ENCODE data around the gene ADAMTS7.
"Not testable (repeated sequence)": the region's sequence is repeated elsewhere in the genome, so short reads cannot be mapped to it uniquely, and the experiment has no call there.

ADAMTS7 gene

GRCh38 chr15:78850941-78851755, 39.9 kb upstream of the ADAMTS7 start (continued):
- TF ChIP-seq CSRNP3 (CRISPR knock-in tag; IDR thresholded peaks at IDR 0.05) = no peak
- TF ChIP-seq ISL1 (CRISPR knock-in tag; IDR thresholded peaks at IDR 0.05) = no peak

GRCh38 chr15:78850352-78850751, 39.1 kb upstream of the ADAMTS7 start:
- no peak for TF ChIP-seq SNAI2 (CRISPR knock-in tag; IDR thresholded peaks at IDR 0.05)
- TF ChIP-seq TCF4 (CRISPR knock-in tag; IDR thresholded peaks at IDR 0.05; ENCODE audit: borderline replicate concordance) = no peak
- TF ChIP-seq TSHZ2 (CRISPR knock-in tag; IDR thresholded peaks at IDR 0.05) = no peak
- no peak for TF ChIP-seq ZNF8 (CRISPR knock-in tag; IDR thresholded peaks at IDR 0.05)
- TF ChIP-seq ESRRG (CRISPR knock-in tag; IDR thresholded peaks at IDR 0.05) = no peak
- TF ChIP-seq CREB5 (CRISPR knock-in tag; IDR thresholded peaks at IDR 0.05; ENCODE audit: low read depth) = no peak
- TF ChIP-seq CSRNP3 (CRISPR knock-in tag; IDR thresholded peaks at IDR 0.05) = no peak
- TF ChIP-seq POU6F1 (CRISPR knock-in tag; IDR thresholded peaks at IDR 0.05; ENCODE audit: borderline replicate concordance, low read depth) = no peak
- TF ChIP-seq TOX (CRISPR knock-in tag; IDR thresholded peaks at IDR 0.05; ENCODE audit: borderline replicate concordance) = no peak
- TF ChIP-seq ISL1 (CRISPR knock-in tag; IDR thresholded peaks at IDR 0.05) = no peak
- no peak for TF ChIP-seq ZC3H10 (CRISPR knock-in tag; IDR thresholded peaks at IDR 0.05)
- no peak for TF ChIP-seq ZNF565 (CRISPR knock-in tag; conservative IDR thresholded peaks at IDR 0.05; ENCODE audit: low read depth)
- no peak for TF ChIP-seq ZNF70 (CRISPR knock-in tag; IDR thresholded peaks at IDR 0.05)
- TF ChIP-seq OSR1 (CRISPR knock-in tag; IDR thresholded peaks at IDR 0.05) = no peak
- no peak for TF ChIP-seq CSDC2 (CRISPR knock-in tag; IDR thresholded peaks at IDR 0.05)
- TF ChIP-seq PPARA (CRISPR knock-in tag; IDR thresholded peaks at IDR 0.05; ENCODE audit: borderline replicate concordance) = no peak
- no peak for TF ChIP-seq RARB (CRISPR knock-in tag; IDR thresholded peaks at IDR 0.05)
- no peak for TF ChIP-seq ZFP3 (CRISPR knock-in tag; IDR thresholded peaks at IDR 0.05)
- no peak for ATAC-seq

GRCh38 chr15:78847387-78847906, 36.2 kb upstream of the ADAMTS7 start:
- ATAC-seq = not testable (repeated sequence)

GRCh38 chr15:78846906-78847305, 35.6 kb upstream of the ADAMTS7 start:
- ATAC-seq = not testable (repeated sequence)

Measured in SK-N-SH treated with all-trans-retinoic acid at 6 μM for 48 hours (cell line).